Esophagus squamous epithelium (tissue), 4 donors: ENCODE measurements around the gene PSMD14.

Source experiments
- POLR2A ChIP-seq, 4 donors: fragments of 450-650 bp; IDR thresholded peaks; one replicate each; pipeline ENCODE4 v1.6.1; 2017; ENCODE audit warnings: antibody characterized with exemption in 4 of 4, mild to moderate bottlenecking in 4 of 4, moderate library complexity in 3 of 4
- TF ChIP-seq, protein P1 (sequence below), 6 experiments: fragments of 450-650 bp in 4 of 6; fragments of 200-600 bp in 2 of 6; sonication (generic) in 2 of 6; IDR thresholded peaks; one replicate each; pipeline ENCODE4 v1.5.1; 2016 to 2019; ENCODE audit warnings: antibody characterized with exemption in 6 of 6, mild to moderate bottlenecking in 4 of 6, moderate library complexity in 4 of 6

DNA sequence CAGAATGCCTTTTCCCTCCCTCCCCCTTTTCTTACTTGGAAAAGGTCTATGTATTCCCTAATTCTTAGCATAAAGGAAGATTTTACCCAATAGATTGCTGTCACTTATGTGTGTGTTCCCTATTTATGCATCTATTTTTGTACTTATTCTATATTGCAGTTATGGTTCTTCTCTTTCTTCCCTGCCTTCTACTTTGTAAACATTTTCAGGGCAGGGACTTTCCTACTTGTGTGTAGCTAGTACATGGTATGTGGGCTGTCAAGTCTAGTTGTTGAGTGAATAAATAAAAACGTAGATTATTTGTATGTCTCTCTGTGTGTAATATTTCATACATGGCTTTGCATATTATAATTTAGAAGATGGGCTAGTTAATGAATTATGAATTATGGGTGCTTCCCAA, 45.3 kb downstream of the PSMD14 start:
- TF ChIP-seq, protein P1, sequence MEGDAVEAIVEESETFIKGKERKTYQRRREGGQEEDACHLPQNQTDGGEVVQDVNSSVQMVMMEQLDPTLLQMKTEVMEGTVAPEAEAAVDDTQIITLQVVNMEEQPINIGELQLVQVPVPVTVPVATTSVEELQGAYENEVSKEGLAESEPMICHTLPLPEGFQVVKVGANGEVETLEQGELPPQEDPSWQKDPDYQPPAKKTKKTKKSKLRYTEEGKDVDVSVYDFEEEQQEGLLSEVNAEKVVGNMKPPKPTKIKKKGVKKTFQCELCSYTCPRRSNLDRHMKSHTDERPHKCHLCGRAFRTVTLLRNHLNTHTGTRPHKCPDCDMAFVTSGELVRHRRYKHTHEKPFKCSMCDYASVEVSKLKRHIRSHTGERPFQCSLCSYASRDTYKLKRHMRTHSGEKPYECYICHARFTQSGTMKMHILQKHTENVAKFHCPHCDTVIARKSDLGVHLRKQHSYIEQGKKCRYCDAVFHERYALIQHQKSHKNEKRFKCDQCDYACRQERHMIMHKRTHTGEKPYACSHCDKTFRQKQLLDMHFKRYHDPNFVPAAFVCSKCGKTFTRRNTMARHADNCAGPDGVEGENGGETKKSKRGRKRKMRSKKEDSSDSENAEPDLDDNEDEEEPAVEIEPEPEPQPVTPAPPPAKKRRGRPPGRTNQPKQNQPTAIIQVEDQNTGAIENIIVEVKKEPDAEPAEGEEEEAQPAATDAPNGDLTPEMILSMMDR (IDR thresholded peaks at IDR 0.05) = no peak
- TF ChIP-seq POLR2A (IDR thresholded peaks at IDR 0.05) = no peak
